HepG2 (cell line): ENCODE measurements around the gene PTMA. TPM values are rescaled to one million over a fixed set of nuclear protein-coding genes. Genes with fewer than 3 reads are reported as not detected.

Experiments
- FOXA3 ChIP-seq: IDR thresholded peaks from 2 replicates; pipeline ENCODE4 v1.6.1; 2016; ENCODE audit warnings: missing genetic modification reagents, missing compliant biosample characterization
- HCFC1 ChIP-seq: fragments of 150-350 bp; IDR thresholded peaks from 2 replicates; pipeline ENCODE4 v1.6.1; 2014; ENCODE audit warnings: low read depth, low read length
- HOXD1 ChIP-seq: sonication (generic); formaldehyde crosslinking; IDR thresholded peaks from 2 replicates; pipeline ENCODE4 v1.5.0; 2020; ENCODE audit warnings: missing genetic modification reagents
- ISX ChIP-seq: sonication (generic); formaldehyde crosslinking; conservative IDR thresholded peaks from 2 replicates; pipeline ENCODE4 v1.5.0; 2020; ENCODE audit warnings: missing genetic modification reagents
- MTA1 ChIP-seq: sonication (generic); formaldehyde crosslinking; IDR thresholded peaks from 2 replicates; pipeline ENCODE4 v1.4.0; 2020; ENCODE audit warnings: missing genetic modification reagents, mild to moderate bottlenecking, borderline replicate concordance
- SATB2 ChIP-seq: sonication (generic); formaldehyde crosslinking; IDR thresholded peaks from 2 replicates; pipeline ENCODE4 v1.5.0; 2020; ENCODE audit warnings: missing genetic modification reagents
- TP53 ChIP-seq: sonication (generic); formaldehyde crosslinking; conservative IDR thresholded peaks from 2 replicates; pipeline ENCODE4 v1.4.0; 2020; ENCODE audit warnings: missing genetic modification reagents
- U2AF2 ChIP-seq: fragments of 200-400 bp; formaldehyde crosslinking; IDR thresholded peaks from 2 replicates; pipeline ENCODE4 v1.6.1; 2017; ENCODE audit warnings: low read depth, mild to moderate bottlenecking, low read length
- ZNF24 ChIP-seq: fragments of 450-650 bp; IDR thresholded peaks from 2 replicates; pipeline ENCODE4 v1.6.1; 2017; ENCODE audit warnings: antibody characterized with exemption, mild to moderate bottlenecking
- ZNF749 ChIP-seq: sonication (generic); formaldehyde crosslinking; IDR thresholded peaks from 2 replicates; pipeline ENCODE4 v1.8.0; 2022; ENCODE audit warnings: mild to moderate bottlenecking, missing genetic modification reagents, moderate library complexity, borderline replicate concordance
- ZNF75D ChIP-seq: sonication (generic); formaldehyde crosslinking; IDR thresholded peaks from 2 replicates; pipeline ENCODE4 v1.8.1; 2023; ENCODE audit warnings: missing genetic modification reagents, mild to moderate bottlenecking, borderline replicate concordance
- ZNF879 ChIP-seq: sonication (generic); formaldehyde crosslinking; IDR thresholded peaks from 2 replicates; pipeline ENCODE4 v1.8.1; 2023; ENCODE audit warnings: missing genetic modification reagents
- polyA plus RNA-seq, 8 experiments: library from polyadenylated mRNA; depleted of rRNA in 3 of 8; stranded (reverse) in 7 of 8; unstranded in 1 of 8; fragments of >200 nt; fragmentation: Illumina TruSeq in 4 of 8; extraction: Trizol in 4 of 8; gene quantifications; 2 replicates each; pipeline versions ENCODE4 v1.2.1 to v1.2.3, GENCODE V29; 2011 to 2016; ENCODE audit warnings: low read depth in 4 of 8, missing spikeins in 1 of 8, mixed read lengths in 1 of 8; ENCODE audit not compliant: insufficient read depth in 1 of 8
- total RNA-seq, 5 experiments: library from RNA; depleted of rRNA; stranded (reverse); fragments of >200 nt; fragmentation: Illumina TruSeq; extraction: Trizol; gene quantifications; 2 replicates each; pipeline ENCODE4 v1.2.3, GENCODE V29; 2016; ENCODE audit warnings: low read depth in 1 of 5
- TF ChIP-seq, protein P1 (sequence below): sonication (generic); formaldehyde crosslinking; IDR thresholded peaks from 2 replicates; pipeline ENCODE4 v1.4.0; 2020; ENCODE audit warnings: missing genetic modification reagents
- TF ChIP-seq, protein P2 (sequence below): sonication (generic); formaldehyde crosslinking; IDR thresholded peaks from 2 replicates; pipeline ENCODE4 v1.8.0; 2022; ENCODE audit warnings: low read depth, missing genetic modification reagents
- TF ChIP-seq, protein P3 (sequence below): sonication (generic); formaldehyde crosslinking; IDR thresholded peaks from 2 replicates; pipeline ENCODE4 v1.4.0; 2020; ENCODE audit warnings: missing genetic modification reagents
- TF ChIP-seq, protein P4 (sequence below): sonication (generic); formaldehyde crosslinking; IDR thresholded peaks from 2 replicates; pipeline ENCODE4 v1.4.0; 2020; ENCODE audit warnings: low read depth, mild to moderate bottlenecking, missing genetic modification reagents
- TF ChIP-seq, protein P5 (sequence below): sonication (generic); formaldehyde crosslinking; IDR thresholded peaks from 2 replicates; pipeline ENCODE4 v1.4.0; 2020; ENCODE audit warnings: mild to moderate bottlenecking, low read depth, missing genetic modification reagents
- TF ChIP-seq, protein P6 (sequence below): sonication (generic); formaldehyde crosslinking; IDR thresholded peaks from 2 replicates; pipeline ENCODE4 v1.4.0; 2020; ENCODE audit warnings: missing genetic modification reagents
- TF ChIP-seq, protein P7 (sequence below): sonication (generic); formaldehyde crosslinking; IDR thresholded peaks from 2 replicates; pipeline ENCODE4 v1.8.0; 2023; ENCODE audit warnings: mild to moderate bottlenecking, missing genetic modification reagents

PTMA gene
- total and polyA plus RNA-seq, 2 of the 13 experiments (the other 11 are each of a cell fraction or from before 2014, with no cell fraction given): 190 to 1,086 TPM

DNA sequence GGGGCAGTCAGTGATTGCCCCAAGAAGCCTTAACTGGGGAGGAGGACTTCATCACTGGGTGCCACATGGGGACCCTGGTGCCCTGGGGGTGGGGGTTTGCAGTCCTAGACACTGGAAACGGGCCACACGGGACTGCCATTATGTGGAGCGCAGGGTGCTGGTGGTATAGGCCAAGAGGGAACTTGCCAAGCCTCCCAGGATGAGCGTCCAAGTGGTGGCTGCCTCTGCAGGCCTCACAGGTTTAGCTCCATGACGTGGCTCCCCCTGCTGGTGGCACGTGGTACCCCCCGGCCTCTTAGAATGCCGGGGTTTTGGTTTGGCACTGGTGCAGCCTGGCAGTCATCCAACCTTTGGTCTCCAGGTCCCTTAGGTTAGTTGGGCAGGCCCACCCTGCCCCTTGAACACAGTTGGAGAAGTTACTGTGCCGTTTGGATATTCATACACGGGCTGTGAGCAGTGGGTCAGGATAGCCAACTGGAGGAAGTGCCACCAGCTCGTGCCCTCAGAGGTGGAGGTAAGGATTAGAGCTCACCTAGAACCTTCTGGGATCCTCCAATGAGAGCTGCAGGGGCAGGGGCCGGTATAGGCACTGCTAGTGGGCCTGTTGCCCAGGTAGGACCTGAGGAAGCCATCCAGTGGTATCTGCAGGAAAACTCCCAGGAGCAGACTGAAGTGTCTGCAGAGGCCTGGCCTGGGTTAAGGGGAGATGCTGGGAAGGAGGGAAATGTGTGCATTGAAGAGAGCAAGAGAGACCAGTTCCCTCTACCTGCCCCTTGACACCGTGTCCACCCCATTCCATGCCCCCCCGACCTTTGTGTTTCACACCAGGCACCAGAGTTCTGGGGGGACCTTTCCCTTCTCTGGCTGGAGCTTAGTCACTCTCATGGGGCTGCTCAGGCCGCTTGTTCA is 5.7 kb downstream of the PTMA start (continued):
- TF ChIP-seq FOXA3 (CRISPR knock-in tag) (peak; percentile 52), HCFC1 (peak; percentile 31; the same call in 1 of the 2 replicates), SATB2 (CRISPR knock-in tag) (no peak), HOXD1 (CRISPR knock-in tag) (no peak), ZNF879 (CRISPR knock-in tag) (no peak), U2AF2 (no peak), MTA1 (no peak), ZNF75D (no peak), ZNF24 (peak; percentile 68), ZNF749 (CRISPR knock-in tag) (0 out of 2 replicates have a peak, but pooled peaks have one; percentile 6), ISX (CRISPR knock-in tag) (no peak), TP53 (CRISPR knock-in tag) (no peak)
- TF ChIP-seq, protein P1, sequence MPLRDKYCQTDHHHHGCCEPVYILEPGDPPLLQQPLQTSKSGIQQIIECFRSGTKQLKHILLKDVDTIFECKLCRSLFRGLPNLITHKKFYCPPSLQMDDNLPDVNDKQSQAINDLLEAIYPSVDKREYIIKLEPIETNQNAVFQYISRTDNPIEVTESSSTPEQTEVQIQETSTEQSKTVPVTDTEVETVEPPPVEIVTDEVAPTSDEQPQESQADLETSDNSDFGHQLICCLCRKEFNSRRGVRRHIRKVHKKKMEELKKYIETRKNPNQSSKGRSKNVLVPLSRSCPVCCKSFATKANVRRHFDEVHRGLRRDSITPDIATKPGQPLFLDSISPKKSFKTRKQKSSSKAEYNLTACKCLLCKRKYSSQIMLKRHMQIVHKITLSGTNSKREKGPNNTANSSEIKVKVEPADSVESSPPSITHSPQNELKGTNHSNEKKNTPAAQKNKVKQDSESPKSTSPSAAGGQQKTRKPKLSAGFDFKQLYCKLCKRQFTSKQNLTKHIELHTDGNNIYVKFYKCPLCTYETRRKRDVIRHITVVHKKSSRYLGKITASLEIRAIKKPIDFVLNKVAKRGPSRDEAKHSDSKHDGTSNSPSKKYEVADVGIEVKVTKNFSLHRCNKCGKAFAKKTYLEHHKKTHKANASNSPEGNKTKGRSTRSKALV (CRISPR knock-in tag): peak; percentile 59; the same call in 1 of the 2 replicates
- TF ChIP-seq, protein P2, sequence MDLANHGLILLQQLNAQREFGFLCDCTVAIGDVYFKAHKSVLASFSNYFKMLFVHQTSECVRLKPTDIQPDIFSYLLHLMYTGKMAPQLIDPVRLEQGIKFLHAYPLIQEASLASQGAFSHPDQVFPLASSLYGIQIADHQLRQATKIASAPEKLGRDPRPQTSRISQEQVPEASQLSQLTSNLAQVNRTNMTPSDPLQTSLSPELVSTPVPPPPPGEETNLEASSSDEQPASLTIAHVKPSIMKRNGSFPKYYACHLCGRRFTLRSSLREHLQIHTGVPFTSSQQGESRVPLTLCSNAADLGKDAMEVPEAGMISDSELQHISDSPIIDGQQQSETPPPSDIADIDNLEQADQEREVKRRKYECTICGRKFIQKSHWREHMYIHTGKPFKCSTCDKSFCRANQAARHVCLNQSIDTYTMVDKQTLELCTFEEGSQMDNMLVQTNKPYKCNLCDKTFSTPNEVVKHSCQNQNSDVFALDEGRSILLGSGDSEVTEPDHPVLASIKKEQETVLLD (CRISPR knock-in tag): no peak
- TF ChIP-seq, protein P3, sequence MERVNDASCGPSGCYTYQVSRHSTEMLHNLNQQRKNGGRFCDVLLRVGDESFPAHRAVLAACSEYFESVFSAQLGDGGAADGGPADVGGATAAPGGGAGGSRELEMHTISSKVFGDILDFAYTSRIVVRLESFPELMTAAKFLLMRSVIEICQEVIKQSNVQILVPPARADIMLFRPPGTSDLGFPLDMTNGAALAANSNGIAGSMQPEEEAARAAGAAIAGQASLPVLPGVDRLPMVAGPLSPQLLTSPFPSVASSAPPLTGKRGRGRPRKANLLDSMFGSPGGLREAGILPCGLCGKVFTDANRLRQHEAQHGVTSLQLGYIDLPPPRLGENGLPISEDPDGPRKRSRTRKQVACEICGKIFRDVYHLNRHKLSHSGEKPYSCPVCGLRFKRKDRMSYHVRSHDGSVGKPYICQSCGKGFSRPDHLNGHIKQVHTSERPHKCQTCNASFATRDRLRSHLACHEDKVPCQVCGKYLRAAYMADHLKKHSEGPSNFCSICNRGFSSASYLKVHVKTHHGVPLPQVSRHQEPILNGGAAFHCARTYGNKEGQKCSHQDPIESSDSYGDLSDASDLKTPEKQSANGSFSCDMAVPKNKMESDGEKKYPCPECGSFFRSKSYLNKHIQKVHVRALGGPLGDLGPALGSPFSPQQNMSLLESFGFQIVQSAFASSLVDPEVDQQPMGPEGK: peak; percentile 72; the same call in 1 of the 2 replicates
- TF ChIP-seq, protein P4, sequence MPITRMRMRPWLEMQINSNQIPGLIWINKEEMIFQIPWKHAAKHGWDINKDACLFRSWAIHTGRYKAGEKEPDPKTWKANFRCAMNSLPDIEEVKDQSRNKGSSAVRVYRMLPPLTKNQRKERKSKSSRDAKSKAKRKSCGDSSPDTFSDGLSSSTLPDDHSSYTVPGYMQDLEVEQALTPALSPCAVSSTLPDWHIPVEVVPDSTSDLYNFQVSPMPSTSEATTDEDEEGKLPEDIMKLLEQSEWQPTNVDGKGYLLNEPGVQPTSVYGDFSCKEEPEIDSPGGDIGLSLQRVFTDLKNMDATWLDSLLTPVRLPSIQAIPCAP: no peak
- TF ChIP-seq, protein P5, sequence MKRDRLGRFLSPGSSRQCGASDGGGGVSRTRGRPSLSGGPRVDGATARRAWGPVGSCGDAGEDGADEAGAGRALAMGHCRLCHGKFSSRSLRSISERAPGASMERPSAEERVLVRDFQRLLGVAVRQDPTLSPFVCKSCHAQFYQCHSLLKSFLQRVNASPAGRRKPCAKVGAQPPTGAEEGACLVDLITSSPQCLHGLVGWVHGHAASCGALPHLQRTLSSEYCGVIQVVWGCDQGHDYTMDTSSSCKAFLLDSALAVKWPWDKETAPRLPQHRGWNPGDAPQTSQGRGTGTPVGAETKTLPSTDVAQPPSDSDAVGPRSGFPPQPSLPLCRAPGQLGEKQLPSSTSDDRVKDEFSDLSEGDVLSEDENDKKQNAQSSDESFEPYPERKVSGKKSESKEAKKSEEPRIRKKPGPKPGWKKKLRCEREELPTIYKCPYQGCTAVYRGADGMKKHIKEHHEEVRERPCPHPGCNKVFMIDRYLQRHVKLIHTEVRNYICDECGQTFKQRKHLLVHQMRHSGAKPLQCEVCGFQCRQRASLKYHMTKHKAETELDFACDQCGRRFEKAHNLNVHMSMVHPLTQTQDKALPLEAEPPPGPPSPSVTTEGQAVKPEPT (CRISPR knock-in tag): no peak
- TF ChIP-seq, protein P6, sequence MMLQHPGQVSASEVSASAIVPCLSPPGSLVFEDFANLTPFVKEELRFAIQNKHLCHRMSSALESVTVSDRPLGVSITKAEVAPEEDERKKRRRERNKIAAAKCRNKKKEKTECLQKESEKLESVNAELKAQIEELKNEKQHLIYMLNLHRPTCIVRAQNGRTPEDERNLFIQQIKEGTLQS: no peak
- TF ChIP-seq, protein P7, sequence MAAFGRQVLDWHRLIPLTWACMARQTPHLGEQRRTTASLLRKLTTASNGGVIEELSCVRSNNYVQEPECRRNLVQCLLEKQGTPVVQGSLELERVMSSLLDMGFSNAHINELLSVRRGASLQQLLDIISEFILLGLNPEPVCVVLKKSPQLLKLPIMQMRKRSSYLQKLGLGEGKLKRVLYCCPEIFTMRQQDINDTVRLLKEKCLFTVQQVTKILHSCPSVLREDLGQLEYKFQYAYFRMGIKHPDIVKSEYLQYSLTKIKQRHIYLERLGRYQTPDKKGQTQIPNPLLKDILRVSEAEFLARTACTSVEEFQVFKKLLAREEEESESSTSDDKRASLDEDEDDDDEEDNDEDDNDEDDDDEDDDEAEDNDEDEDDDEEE: peak; percentile 72; the same call in 1 of the 2 replicates
